WTC11 (cell line): ENCODE data around the gene CDCA7. TPM values are rescaled to one million over a fixed set of nuclear protein-coding genes. Genes with fewer than 3 reads are reported as not detected.

Experiments
- ATAC-seq: fragments of 200-7000 bp; cut with Tn5 transposase; 2 replicates; pipeline ENCODE4 v1.10.0; 2021; ENCODE audit warnings: mild to moderate bottlenecking, moderate library complexity
- CTCF ChIA-PET: fragments of 300-600 bp; sonication (Branson Sonifier 250); formaldehyde crosslinking; loops from one replicate; lab custom pipeline; 2021; ENCODE audit warnings: antibody characterized with exemption; lab: Charles Lee
- POLR2A ChIA-PET: fragments of 350-600 bp; sonication (Branson Sonifier 250); formaldehyde crosslinking; loops from one replicate; lab custom pipeline; 2021; ENCODE audit warnings: antibody characterized with exemption; lab: Charles Lee
- DNase-seq: peaks from one replicate; pipeline ENCODE4 v3.0.0; 2021; ENCODE audit warnings: low spot score
- H3K27ac Mint-ChIP-seq: 2 replicates; pipeline ENCODE4 v1.8.0; 2021; ENCODE audit warnings: mixed read lengths
- H3K27me3 Mint-ChIP-seq: 2 replicates; pipeline ENCODE4 v1.8.0; 2021; ENCODE audit warnings: low read depth, mild to moderate bottlenecking, moderate library complexity, mixed read lengths
- H3K36me3 Mint-ChIP-seq: 2 replicates; pipeline ENCODE4 v1.8.0; 2021; ENCODE audit warnings: mixed read lengths
- H3K4me1 Mint-ChIP-seq: 2 replicates; pipeline ENCODE4 v1.8.0; 2022; ENCODE audit warnings: mixed read lengths
- H3K4me3 Mint-ChIP-seq: 2 replicates; pipeline ENCODE4 v1.8.0; 2021; ENCODE audit warnings: mild to moderate bottlenecking, moderate library complexity, mixed read lengths
- H3K9me3 Mint-ChIP-seq: 2 replicates; pipeline ENCODE4 v1.8.0; 2021; ENCODE audit warnings: mixed read lengths
- CREM ChIP-seq: sonication (generic); formaldehyde crosslinking; IDR thresholded peaks from 2 replicates; pipeline ENCODE4 v1.8.1; 2022; ENCODE audit warnings: mild to moderate bottlenecking, missing genetic modification reagents, moderate library complexity
- E2F1 ChIP-seq: sonication (generic); formaldehyde crosslinking; IDR thresholded peaks from 2 replicates; pipeline ENCODE4 v1.8.0; 2022; ENCODE audit warnings: mild to moderate bottlenecking, missing genetic modification reagents
- ELF4 ChIP-seq: sonication (generic); formaldehyde crosslinking; IDR thresholded peaks from 2 replicates; pipeline ENCODE4 v1.8.1; 2022; ENCODE audit warnings: low read depth, mild to moderate bottlenecking, moderate library complexity, missing genetic modification reagents
- EMX1 ChIP-seq: fragments of 250-450 bp; sonication (Bioruptor Pico); IDR thresholded peaks from 2 replicates; pipeline ENCODE4 v1.8.0; 2021; ENCODE audit warnings: mild to moderate bottlenecking
- ESRRA ChIP-seq: sonication (generic); formaldehyde crosslinking; IDR thresholded peaks from 2 replicates; pipeline ENCODE4 v1.8.1; 2022; ENCODE audit warnings: mild to moderate bottlenecking, missing genetic modification reagents, borderline replicate concordance
- GTF2I ChIP-seq: fragments of 250-450 bp; sonication (Bioruptor Pico); conservative IDR thresholded peaks from 2 replicates; pipeline ENCODE4 v1.4.0; 2021; ENCODE audit warnings: mild to moderate bottlenecking
- JUN ChIP-seq: sonication (generic); formaldehyde crosslinking; IDR thresholded peaks from 2 replicates; pipeline ENCODE4 v1.8.0; 2023; ENCODE audit warnings: mild to moderate bottlenecking, missing genetic modification reagents
- MAX ChIP-seq: sonication (generic); formaldehyde crosslinking; IDR thresholded peaks from 2 replicates; pipeline ENCODE4 v1.8.0; 2022; ENCODE audit warnings: mild to moderate bottlenecking, missing genetic modification reagents
- MXD4 ChIP-seq: fragments of 250-450 bp; sonication (Bioruptor Pico); IDR thresholded peaks from 2 replicates; pipeline ENCODE4 v1.8.0; 2021; ENCODE audit warnings: mild to moderate bottlenecking, moderate library complexity, borderline replicate concordance
- NFE2L1 ChIP-seq: sonication (generic); formaldehyde crosslinking; IDR thresholded peaks from 2 replicates; pipeline ENCODE4 v1.8.1; 2023; ENCODE audit warnings: missing genetic modification reagents
- NR1H2 ChIP-seq: sonication (generic); formaldehyde crosslinking; IDR thresholded peaks from 2 replicates; pipeline ENCODE4 v1.9.0; 2021; ENCODE audit warnings: mild to moderate bottlenecking, moderate library complexity, missing genetic modification reagents
- RORB ChIP-seq: fragments of 250-450 bp; sonication (Bioruptor Pico); IDR thresholded peaks from 2 replicates; pipeline ENCODE4 v1.9.0; 2021; ENCODE audit warnings: mild to moderate bottlenecking
- SMAD3 ChIP-seq: sonication (generic); formaldehyde crosslinking; IDR thresholded peaks from 2 replicates; pipeline ENCODE4 v1.8.0; 2022; ENCODE audit warnings: missing genetic modification reagents, mild to moderate bottlenecking, borderline replicate concordance
- STAT6 ChIP-seq: sonication (generic); formaldehyde crosslinking; conservative IDR thresholded peaks from 2 replicates; pipeline ENCODE4 v1.8.1; 2023; ENCODE audit warnings: mild to moderate bottlenecking, low read depth, missing genetic modification reagents, moderate library complexity
- TEAD1 ChIP-seq: sonication (generic); formaldehyde crosslinking; IDR thresholded peaks from 2 replicates; pipeline ENCODE4 v1.8.0; 2022; ENCODE audit warnings: mild to moderate bottlenecking, missing genetic modification reagents
- TEAD4 ChIP-seq: sonication (generic); formaldehyde crosslinking; IDR thresholded peaks from 2 replicates; pipeline ENCODE4 v1.8.0; 2022; ENCODE audit warnings: mild to moderate bottlenecking, missing genetic modification reagents
- ZBTB21 ChIP-seq: sonication (generic); formaldehyde crosslinking; IDR thresholded peaks from 2 replicates; pipeline ENCODE4 v1.8.1; 2023; ENCODE audit warnings: mild to moderate bottlenecking, missing genetic modification reagents, borderline replicate concordance
- ZNF138 ChIP-seq: sonication (generic); formaldehyde crosslinking; conservative IDR thresholded peaks from 2 replicates; pipeline ENCODE4 v1.8.1; 2022; ENCODE audit warnings: mild to moderate bottlenecking, moderate library complexity, missing genetic modification reagents
- ZNF281 ChIP-seq: sonication (generic); formaldehyde crosslinking; IDR thresholded peaks from 2 replicates; pipeline ENCODE4 v1.8.0; 2023; ENCODE audit warnings: mild to moderate bottlenecking, missing genetic modification reagents
- ZNF317 ChIP-seq: sonication (generic); formaldehyde crosslinking; IDR thresholded peaks from 2 replicates; pipeline ENCODE4 v1.8.1; 2023; ENCODE audit warnings: low read depth, mild to moderate bottlenecking, moderate library complexity, missing genetic modification reagents, borderline replicate concordance
- ZNF416 ChIP-seq: fragments of 250-450 bp; sonication (Bioruptor Pico); IDR thresholded peaks from 2 replicates; pipeline ENCODE4 v1.9.0; 2021; ENCODE audit warnings: mild to moderate bottlenecking, inconsistent platforms
- ZNF512 ChIP-seq: sonication (generic); formaldehyde crosslinking; IDR thresholded peaks from 2 replicates; pipeline ENCODE4 v1.8.1; 2022; ENCODE audit warnings: missing genetic modification reagents, borderline replicate concordance
- total RNA-seq: library from RNA; stranded (reverse); gene quantifications from 3 replicates; pipeline ENCODE4 v1.2.3, GENCODE V29; 2021

CDCA7 gene
- total RNA-seq, 1 experiment from 2014 or later: 79.7 TPM

- no peak for TF ChIP-seq E2F1
- no peak for TF ChIP-seq ESRRA
- no peak for TF ChIP-seq EMX1 (CRISPR knock-in tag)
Measured at GRCh38 chr2:173414823-173415322, 60.2 kb downstream of the CDCA7 start (continued).

GRCh38 chr2:173415431-173416381, 61.0 kb downstream of the CDCA7 start:
- ATAC-seq: 0 out of 2 replicates have a peak, but pooled peaks have one; percentile 28
- no peak overlapping the region for H3K27ac Mint-ChIP-seq

More at GRCh38 chr2:173415431-173416381, 61.0 kb downstream of the CDCA7 start:
- H3K27me3 Mint-ChIP-seq: no peaks in the 10 kb centered on the region
- peaks cover 18% of the 10 kb centered on the region for H3K4me1 Mint-ChIP-seq
- no peak for TF ChIP-seq MAX
- no peak for TF ChIP-seq ZNF138 (CRISPR knock-in tag)
- TF ChIP-seq MXD4: no peak
- no peak for TF ChIP-seq SMAD3 (CRISPR knock-in tag)
- no peak for TF ChIP-seq NFE2L1 (CRISPR knock-in tag)
- TF ChIP-seq GTF2I (CRISPR knock-in tag): no peak
- no peak for TF ChIP-seq NR1H2 (CRISPR knock-in tag)
- no peak for TF ChIP-seq TEAD1
- no peak for TF ChIP-seq STAT6 (CRISPR knock-in tag)
- TF ChIP-seq E2F1: no peak
- no peak for TF ChIP-seq ZNF416 (CRISPR knock-in tag)
- no peak for TF ChIP-seq ZNF512 (CRISPR knock-in tag)
- TF ChIP-seq TEAD4 (CRISPR knock-in tag): no peak
- TF ChIP-seq RORB (CRISPR knock-in tag): no peak
- no peak for TF ChIP-seq CREM
- no peak for TF ChIP-seq ZNF281 (CRISPR knock-in tag)
- no peak for TF ChIP-seq JUN (CRISPR knock-in tag)
- TF ChIP-seq ZNF317 (CRISPR knock-in tag): no peak
- TF ChIP-seq ELF4 (CRISPR knock-in tag): no peak
- no peak for TF ChIP-seq ZBTB21 (CRISPR knock-in tag)
- no peaks in the 10 kb centered on the region for H3K9me3 Mint-ChIP-seq
- H3K4me3 Mint-ChIP-seq: no peak overlapping the region
- ChIA-PET CTCF (interaction anchor here (1.2 to 2.3 kb wide), 4 partner anchors 11 to 33 kb away, joined by 4 to 8 read pairs (median 7); no protein-coding TSS in a partner anchor), POLR2A (interaction anchor here (0.6 kb wide), 2 partner anchors 330 to 589 kb away, joined by 4 to 12 read pairs; no protein-coding TSS in a partner anchor)
- no peaks in the 10 kb centered on the region for H3K36me3 Mint-ChIP-seq
- no peak for DNase-seq
